ENCODE results near the gene DIP2C.

DNA sequence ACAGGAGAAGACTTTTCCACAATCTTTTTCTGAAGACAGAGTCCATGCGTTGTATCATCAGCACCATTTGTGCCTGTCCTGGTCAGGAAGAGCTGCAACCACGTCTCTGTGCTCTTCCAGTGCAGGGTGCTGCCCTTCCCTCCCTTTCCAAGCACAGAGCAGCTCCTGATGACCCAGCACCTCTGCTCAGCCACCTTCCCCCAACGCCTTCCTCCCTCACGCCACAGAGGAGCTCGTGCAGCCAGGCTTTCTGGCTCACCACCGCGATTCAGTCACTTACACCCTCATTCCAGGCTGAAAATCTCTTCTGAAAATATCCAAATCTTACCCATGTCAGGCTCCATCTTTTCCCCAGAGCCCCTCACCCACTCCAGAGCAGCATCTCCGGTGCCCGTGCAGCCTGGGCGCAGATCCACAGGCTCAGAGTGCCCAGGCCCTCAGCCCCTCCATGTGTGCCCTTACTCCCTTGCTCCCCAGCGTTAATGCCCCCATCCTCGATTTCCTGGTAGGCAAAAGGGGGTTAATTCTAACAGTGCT is 181.5 kb downstream of the DIP2C start:
- TF ChIP-seq POLR2A (IDR thresholded peaks at IDR 0.05), result no peak
- TF ChIP-seq, protein P1, sequence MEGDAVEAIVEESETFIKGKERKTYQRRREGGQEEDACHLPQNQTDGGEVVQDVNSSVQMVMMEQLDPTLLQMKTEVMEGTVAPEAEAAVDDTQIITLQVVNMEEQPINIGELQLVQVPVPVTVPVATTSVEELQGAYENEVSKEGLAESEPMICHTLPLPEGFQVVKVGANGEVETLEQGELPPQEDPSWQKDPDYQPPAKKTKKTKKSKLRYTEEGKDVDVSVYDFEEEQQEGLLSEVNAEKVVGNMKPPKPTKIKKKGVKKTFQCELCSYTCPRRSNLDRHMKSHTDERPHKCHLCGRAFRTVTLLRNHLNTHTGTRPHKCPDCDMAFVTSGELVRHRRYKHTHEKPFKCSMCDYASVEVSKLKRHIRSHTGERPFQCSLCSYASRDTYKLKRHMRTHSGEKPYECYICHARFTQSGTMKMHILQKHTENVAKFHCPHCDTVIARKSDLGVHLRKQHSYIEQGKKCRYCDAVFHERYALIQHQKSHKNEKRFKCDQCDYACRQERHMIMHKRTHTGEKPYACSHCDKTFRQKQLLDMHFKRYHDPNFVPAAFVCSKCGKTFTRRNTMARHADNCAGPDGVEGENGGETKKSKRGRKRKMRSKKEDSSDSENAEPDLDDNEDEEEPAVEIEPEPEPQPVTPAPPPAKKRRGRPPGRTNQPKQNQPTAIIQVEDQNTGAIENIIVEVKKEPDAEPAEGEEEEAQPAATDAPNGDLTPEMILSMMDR (IDR thresholded peaks at IDR 0.05), result no peak
